Endothelial cell of umbilical vein (primary cell): ENCODE data around the gene MARF1. TPM values are rescaled to one million over a fixed set of nuclear protein-coding genes. Genes with fewer than 3 reads are reported as not detected.

Experiments
- BruUV-seq: library from RNA; stranded (reverse); fragments of 400-500 nt; replicated peaks from 2 replicates; lab custom pipeline; 2021; lab: Mats Ljungman, UMichigan
- CTCF ChIA-PET: fragments of 300-600, 350-600 bp; sonication (Branson Sonifier 250); formaldehyde crosslinking; loops from one replicate; lab custom pipeline; 2021; ENCODE audit warnings: antibody characterized with exemption, inconsistent platforms; lab: Charles Lee
- POLR2A ChIA-PET: fragments of 300-600, 350-600 bp; sonication (Branson Sonifier 250); formaldehyde crosslinking; loops from one replicate; lab custom pipeline; 2021; ENCODE audit warnings: antibody characterized with exemption, inconsistent platforms; lab: Charles Lee
- DNase-seq: peaks from one replicate; pipeline ENCODE4 v3.0.0-alpha.2; 2011; ENCODE audit warnings: low read depth, low spot score
- FAIRE-seq: peaks from 2 replicates; lab custom pipeline; 2011; peaks lifted over from hg19 to GRCh38; lab: Jason Lieb, UNC
- H2AFZ ChIP-seq: 2 replicates; pipeline ENCODE4 v1.6.0; 2012; ENCODE audit warnings: low read depth, low read length, control low read depth, inconsistent platforms
- H3K27ac ChIP-seq: 2 replicates; pipeline ENCODE4 v1.5.1; 2011; ENCODE audit warnings: low read depth, mild to moderate bottlenecking, control low read depth, low read length, moderate library complexity; ENCODE audit not compliant: insufficient read depth
- H3K27me3 ChIP-seq, 2 experiments: 2 replicates each; pipeline versions ENCODE4 v1.6.0 to v1.6.1; 2011; ENCODE audit warnings: low read length in 2 of 2, mixed read lengths in 1 of 2; ENCODE audit not compliant: control insufficient read depth in 2 of 2, insufficient read depth in 2 of 2
- H3K36me3 ChIP-seq, 2 experiments: 2 replicates in 1 of 2; 3 replicates in 1 of 2; pipeline ENCODE4 v1.5.1; 2011; ENCODE audit warnings: low read length in 2 of 2, mild to moderate bottlenecking in 1 of 2, moderate library complexity in 1 of 2; ENCODE audit not compliant: control insufficient read depth in 2 of 2, insufficient read depth in 2 of 2; ENCODE audit errors: extremely low read depth in 1 of 2
- H3K4me1 ChIP-seq: 3 replicates; pipeline ENCODE4 v1.5.1; 2011; ENCODE audit warnings: mild to moderate bottlenecking, low read length; ENCODE audit not compliant: control insufficient read depth, insufficient read depth; ENCODE audit errors: extremely low read depth
- H3K4me2 ChIP-seq: 2 replicates; pipeline ENCODE4 v1.6.1; 2011; ENCODE audit warnings: low read length, control low read depth, mixed read lengths; ENCODE audit not compliant: insufficient read depth
- H3K4me3 ChIP-seq, 3 experiments: fragments of 200-600 bp in 1 of 3; sonication (generic), shearing (Covaris generic) in 1 of 3; replicated peaks in 1 of 3; 2 replicates each; pipeline ENCODE4 v1.5.1; 2011 to 2016; ENCODE audit warnings: control low read depth in 3 of 3, low read length in 3 of 3, mild to moderate bottlenecking in 2 of 3, inconsistent platforms in 1 of 3, low read depth in 1 of 3, moderate library complexity in 1 of 3; ENCODE audit not compliant: insufficient read depth in 1 of 3
- H3K79me2 ChIP-seq: 2 replicates; pipeline ENCODE4 v1.6.0; 2012; ENCODE audit warnings: low read length, inconsistent platforms; ENCODE audit not compliant: control insufficient read depth, insufficient read depth
- H3K9ac ChIP-seq: replicated peaks from 2 replicates; pipeline ENCODE3; 2011; ENCODE audit warnings: low read length, control low read depth; ENCODE audit not compliant: insufficient read depth; ENCODE audit errors: extremely low read depth
- H3K9me1 ChIP-seq: replicated peaks from 3 replicates; pipeline ENCODE4 v1.6.0; 2011; ENCODE audit warnings: mild to moderate bottlenecking, low read length; ENCODE audit not compliant: control insufficient read depth, insufficient read depth; ENCODE audit errors: extremely low read depth
- H3K9me3 ChIP-seq: replicated peaks from 2 replicates; pipeline ENCODE4 v1.5.1; 2012; ENCODE audit warnings: low read length, inconsistent platforms; ENCODE audit not compliant: control insufficient read depth, insufficient read depth
- H4K20me1 ChIP-seq: replicated peaks from 2 replicates; pipeline ENCODE3; 2011; ENCODE audit warnings: mild to moderate bottlenecking, low read length; ENCODE audit not compliant: control insufficient read depth, insufficient read depth; ENCODE audit errors: extremely low read depth
- CTCF ChIP-seq, 2 donors: IDR thresholded peaks; 1 replicate in 1 of 2; 2 replicates in 1 of 2; pipeline ENCODE4 v1.5.1; 2011; ENCODE audit warnings: low read length in 2 of 2, mild to moderate bottlenecking in 2 of 2, moderate library complexity in 2 of 2, control low read depth in 1 of 2, inconsistent platforms in 1 of 2, low read depth in 1 of 2; ENCODE audit not compliant: insufficient read depth in 1 of 2; ENCODE audit errors: extremely low read depth in 1 of 2
- EZH2 ChIP-seq: IDR thresholded peaks from 2 replicates; pipeline ENCODE4 v1.6.1; 2012; ENCODE audit warnings: borderline replicate concordance, low read depth, mild to moderate bottlenecking, moderate library complexity, low read length, inconsistent platforms; ENCODE audit not compliant: severe bottlenecking
- FOS ChIP-seq: IDR thresholded peaks from 2 replicates; pipeline ENCODE4 v1.6.1; 2011; ENCODE audit warnings: mild to moderate bottlenecking, low read length, moderate library complexity, borderline replicate concordance; ENCODE audit not compliant: insufficient read depth
- GATA2 ChIP-seq: IDR thresholded peaks from 2 replicates; pipeline ENCODE4 v1.7.0; 2011; ENCODE audit warnings: low read depth, mild to moderate bottlenecking, moderate library complexity, mixed read lengths, low read length; ENCODE audit not compliant: insufficient read length, insufficient read depth
- JUN ChIP-seq: IDR thresholded peaks from 2 replicates; pipeline ENCODE4 v1.6.1; 2011; ENCODE audit warnings: borderline replicate concordance, low read depth; ENCODE audit not compliant: insufficient read length, insufficient read depth
- MAX ChIP-seq: IDR thresholded peaks from 2 replicates; pipeline ENCODE4 v1.6.1; 2011; ENCODE audit not compliant: insufficient read depth, insufficient read length
- MYC ChIP-seq: IDR thresholded peaks from one replicate; pipeline ENCODE4 v1.6.1; 2011; ENCODE audit warnings: mild to moderate bottlenecking, low read depth, low read length
- POLR2A ChIP-seq: IDR thresholded peaks from 2 replicates; pipeline ENCODE4 v1.6.1; 2012; ENCODE audit warnings: low read depth, mild to moderate bottlenecking, control low read depth, low read length
- POLR2AphosphoS5 ChIP-seq: IDR thresholded peaks from 2 replicates; pipeline ENCODE4 v1.6.1; 2012; ENCODE audit warnings: low read depth, mild to moderate bottlenecking, control low read depth, low read length, moderate library complexity; ENCODE audit not compliant: insufficient read depth
- dilution Hi-C: fragments of 300-500 bp; cut with MboI; formaldehyde crosslinking; loops from one replicate; pipeline ENCODE4 v1.15.0; 2019; ENCODE audit warnings: low sequenced_read_pairs; ENCODE audit not compliant: extremely low pct_ligation_motif_present
- intact Hi-C: fragments of 100-400 bp; cut with micrococcal nuclease; formaldehyde crosslinking; loops from one replicate; pipeline ENCODE4 v1.10.0; 2022
- polyA plus RNA-seq, 4 experiments: library from polyadenylated mRNA; depleted of rRNA in 3 of 4; stranded (reverse) in 3 of 4; unstranded in 1 of 4; fragments of >200 nt; gene quantifications; 2 replicates each; pipeline versions ENCODE4 v1.2.1 to v1.2.3, GENCODE V29; 2011 to 2012; ENCODE audit warnings: missing spikeins in 1 of 4
- total RNA-seq: library from RNA; stranded (reverse); gene quantifications from 2 replicates; pipeline ENCODE4 v1.2.3, GENCODE V29; 2021

MARF1 gene
- total and polyA plus RNA-seq, 2 donors (not counting 3 experiments of a cell fraction or from before 2014, with no cell fraction given), result 14.6 to 58.5 TPM

GRCh38 chr16:15608398-15609285, 34.3 kb downstream of the MARF1 start:
- Histone ChIP-seq H3K27ac (no peak overlapping the region), H2AFZ (no peak overlapping the region), H3K36me3 (peaks cover 24 to 42% of the 10 kb centered on the region in 2 experiments), H3K4me2 (no peak overlapping the region), H3K9me1 (no peaks in the 10 kb centered on the region), H4K20me1 (no peaks in the 10 kb centered on the region), H3K79me2 (no peaks in the 10 kb centered on the region), H3K9me3 (no peaks in the 10 kb centered on the region), H3K9ac (no peak overlapping the region), H3K4me3 (no peak overlapping the region), H3K27me3 (no peaks in the 10 kb centered on the region), H3K4me1 (no peaks in the 10 kb centered on the region)
- intact Hi-C loops, result no loop called here
- no peak for FAIRE-seq
- ChIA-PET POLR2A (no interaction called here), CTCF (interaction anchor here (0.6 to 3.2 kb wide), 3 partner anchors 56 to 181 kb away, joined by 3 to 11 read pairs (median 3); no protein-coding TSS in a partner anchor)
- BruUV-seq, result no TSS peak
- dilution Hi-C loops, result no loop called here
- no peak for DNase-seq
- TF ChIP-seq POLR2AphosphoS5 (no peak), EZH2 (no peak), MAX (no peak), POLR2A (no peak), JUN (no peak), MYC (no peak), FOS (no peak), CTCF (IDR thresholded peaks at IDR 0.05; ENCODE audit: extremely low read depth in 1 of 2, insufficient read depth in 1 of 2, low read depth in 1 of 2, low read length in 2 of 2) (no peak), GATA2 (no peak)
